ENCODE data around the gene FMOD. TPM values are rescaled to one million over a fixed set of nuclear protein-coding genes. Genes with fewer than 3 reads are reported as not detected.
A peak's percentile ranks its signal among the peaks of the same experiment; 100 is the strongest.
"Not testable (repeated sequence)": the region's sequence is repeated elsewhere in the genome, so short reads cannot be mapped to it uniquely, and the experiment has no call there.

The FMOD gene
- total and polyA plus RNA-seq, 12 donors, result 4.5 to 20.5 (median 10.5) TPM

DNA sequence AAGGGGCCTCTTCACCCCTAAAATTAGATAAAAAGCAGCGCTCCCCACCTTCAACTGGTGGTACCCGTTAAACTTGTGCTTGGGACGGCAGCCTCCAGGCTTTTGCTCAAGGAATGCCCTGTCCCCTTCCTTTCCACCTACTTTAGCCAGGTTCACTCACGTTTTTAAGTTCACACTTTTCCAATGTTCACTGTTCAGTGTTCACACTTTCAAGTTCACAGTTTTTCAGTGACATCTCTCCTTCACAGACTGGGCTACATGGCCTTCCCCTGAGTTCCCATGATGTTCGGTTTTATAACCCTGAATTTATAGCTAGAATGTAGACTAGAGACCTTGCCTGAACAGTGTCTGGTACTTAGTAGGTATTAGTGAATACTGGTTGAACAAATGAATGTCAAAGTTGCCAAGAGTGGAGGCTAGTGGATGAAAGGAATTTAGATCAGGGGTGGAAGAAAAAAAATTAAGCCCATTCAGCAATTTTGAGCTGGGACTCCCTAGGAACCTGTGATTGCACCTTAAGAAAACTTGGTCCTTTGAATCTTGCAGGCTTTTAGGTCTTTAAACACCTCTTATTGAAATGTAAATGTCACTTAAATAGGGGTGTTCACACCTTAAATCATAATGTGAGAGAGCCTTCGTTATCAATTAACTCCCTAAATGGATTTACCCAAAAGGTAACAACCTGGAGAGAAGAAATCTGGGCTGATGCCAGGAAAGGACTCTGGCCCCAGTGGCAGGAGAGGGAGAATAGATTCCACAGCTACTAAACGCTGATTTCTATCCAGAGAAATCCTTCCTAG, 33.3 kb downstream of the FMOD start:
- Histone ChIP-seq H3K36me3 (no peaks in the 10 kb centered on the region), H3K4me1 (peaks cover 10 to 43% (median 30%) of the 10 kb centered on the region in 9 donors), H3K27ac (peak overlapping the region in 3 of 10 donors; percentile 19 to 43 (median 23)), H3K9me3 (no peaks in the 10 kb centered on the region), H3K27me3 (no peaks in the 10 kb centered on the region), H3K4me3 (no peak overlapping the region)
- TF ChIP-seq, protein P1, sequence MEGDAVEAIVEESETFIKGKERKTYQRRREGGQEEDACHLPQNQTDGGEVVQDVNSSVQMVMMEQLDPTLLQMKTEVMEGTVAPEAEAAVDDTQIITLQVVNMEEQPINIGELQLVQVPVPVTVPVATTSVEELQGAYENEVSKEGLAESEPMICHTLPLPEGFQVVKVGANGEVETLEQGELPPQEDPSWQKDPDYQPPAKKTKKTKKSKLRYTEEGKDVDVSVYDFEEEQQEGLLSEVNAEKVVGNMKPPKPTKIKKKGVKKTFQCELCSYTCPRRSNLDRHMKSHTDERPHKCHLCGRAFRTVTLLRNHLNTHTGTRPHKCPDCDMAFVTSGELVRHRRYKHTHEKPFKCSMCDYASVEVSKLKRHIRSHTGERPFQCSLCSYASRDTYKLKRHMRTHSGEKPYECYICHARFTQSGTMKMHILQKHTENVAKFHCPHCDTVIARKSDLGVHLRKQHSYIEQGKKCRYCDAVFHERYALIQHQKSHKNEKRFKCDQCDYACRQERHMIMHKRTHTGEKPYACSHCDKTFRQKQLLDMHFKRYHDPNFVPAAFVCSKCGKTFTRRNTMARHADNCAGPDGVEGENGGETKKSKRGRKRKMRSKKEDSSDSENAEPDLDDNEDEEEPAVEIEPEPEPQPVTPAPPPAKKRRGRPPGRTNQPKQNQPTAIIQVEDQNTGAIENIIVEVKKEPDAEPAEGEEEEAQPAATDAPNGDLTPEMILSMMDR (IDR thresholded peaks at IDR 0.05), result no peak
- DNase-seq (no peak), ATAC-seq (no peak)
- 85% methylated on average over 7 of the region's 7 CpGs for WGBS, 2 donors
- intact Hi-C loops (cut with DNase I), result no loop called here

- no peaks in the 10 kb centered on the region for H3K36me3 ChIP-seq
- TF ChIP-seq, protein P1 (IDR thresholded peaks at IDR 0.05), result no peak
- no peaks in the 10 kb centered on the region for H3K9me3 ChIP-seq
- intact Hi-C loops (cut with DNase I), result no loop called here
- peak overlapping the region in 6 of 10 donors; percentile 1 to 43 (median 32) for H3K27ac ChIP-seq
- WGBS, 2 donors, result 37 to 38% methylated on average over 4 of the region's 4 CpGs
- DNase-seq (no peak), ATAC-seq (peak; percentile 23 to 59 (median 41))
- H3K4me1 ChIP-seq, result peaks cover 5 to 37% (median 20%) of the 10 kb centered on the region in 9 donors
- no peak overlapping the region for H3K4me3 ChIP-seq
- H3K27me3 ChIP-seq, result no peaks in the 10 kb centered on the region
Observed at GRCh38 chr1:203316626-203317093, 34.3 kb downstream of the FMOD start.

DNA sequence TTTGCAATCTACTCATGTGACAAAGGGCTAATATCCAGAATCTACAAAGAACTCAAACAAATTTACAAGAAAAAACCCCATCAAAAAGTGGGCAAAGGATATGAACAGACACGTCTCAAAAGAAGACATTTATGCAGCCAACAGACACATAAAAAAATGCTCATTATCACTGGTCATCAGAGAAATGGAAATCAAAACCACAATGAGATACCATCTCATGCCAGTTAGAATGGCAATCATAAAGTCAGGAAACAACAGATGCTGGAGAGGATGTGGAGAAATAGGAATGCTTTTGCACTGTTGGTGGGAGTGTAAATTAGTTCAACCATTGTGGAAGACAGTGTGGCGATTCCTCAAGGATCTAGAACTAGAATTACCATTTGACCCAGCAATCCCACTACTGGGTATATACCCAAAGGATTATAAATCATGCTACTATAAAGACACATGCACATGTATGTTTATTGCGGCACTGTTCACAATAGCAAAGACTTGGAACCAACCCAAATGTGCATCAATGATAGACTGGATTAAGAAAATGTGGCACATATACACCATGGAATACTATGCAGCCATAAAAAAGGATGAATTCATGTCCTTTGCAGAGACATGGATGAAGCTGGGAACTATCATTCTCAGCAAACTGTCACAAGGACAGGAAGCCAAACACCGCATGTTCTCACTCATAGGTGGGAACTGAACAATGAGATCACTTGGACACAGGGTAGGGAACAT, 36.7 kb downstream of the FMOD start:
- 91 to 92% methylated on average over 3 to 4 of the region's 4 CpGs for WGBS, 2 donors
- H3K27me3 ChIP-seq; intact Hi-C loops (cut with DNase I); DNase-seq; ATAC-seq; H3K9me3 ChIP-seq; H3K4me3 ChIP-seq; H3K27ac ChIP-seq: not testable (repeated sequence)
- Histone ChIP-seq H3K36me3 (peaks cover 0 to 22% (median 4%) of the 10 kb centered on the region in 9 donors), H3K4me1 (peaks cover 4 to 33% (median 20%) of the 10 kb centered on the region in 9 donors)

DNA sequence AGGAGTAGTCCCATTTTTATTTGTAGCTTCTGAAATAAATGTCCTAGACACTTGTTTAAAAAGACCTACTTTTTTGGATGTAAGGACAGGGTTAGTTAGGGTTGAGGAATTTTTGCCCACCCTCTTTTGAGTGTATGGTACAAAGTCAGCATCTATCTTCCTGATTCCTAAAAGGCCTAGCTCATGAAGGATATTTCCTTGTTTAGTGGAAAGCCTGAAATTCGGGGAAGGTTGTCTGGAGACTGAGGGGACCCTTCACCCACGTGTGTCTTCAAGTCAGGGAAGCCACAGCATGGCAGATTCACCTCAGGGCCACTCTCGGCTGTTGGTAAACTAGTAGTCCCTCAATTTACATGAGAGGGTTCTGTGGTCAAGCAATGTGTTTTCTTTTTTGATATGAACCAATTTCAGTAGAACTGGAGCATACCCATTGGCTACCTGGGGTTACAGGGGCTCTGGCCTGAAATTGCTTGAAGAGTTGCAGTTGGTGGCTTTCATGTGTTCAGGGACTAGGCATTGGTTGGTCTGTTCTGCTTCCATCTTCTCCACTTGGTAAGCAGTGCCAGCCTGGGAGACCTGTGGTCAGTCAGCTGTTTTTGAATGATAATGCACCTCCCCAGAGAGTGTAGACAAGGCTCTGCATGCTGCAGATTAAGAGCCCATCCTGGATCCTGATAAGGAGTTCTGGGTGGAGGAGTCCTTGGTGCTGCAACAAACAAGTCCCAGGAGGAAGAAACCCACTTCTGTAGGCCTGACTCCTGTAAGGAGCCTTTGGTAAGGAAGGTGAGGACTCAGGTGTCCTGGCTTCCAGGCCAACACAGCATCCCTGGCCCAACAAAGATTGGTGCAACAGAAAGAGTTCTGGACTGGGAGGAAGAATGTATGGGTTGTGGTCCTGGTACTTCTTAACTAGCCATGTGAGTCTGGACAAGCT, 39.3 kb downstream of the FMOD start:
- ATAC-seq (peak in 2 of 8 donors; percentile 8 to 18), DNase-seq (no peak)
- peaks cover 0 to 46% (median 27%) of the 10 kb centered on the region in 9 donors for H3K36me3 ChIP-seq

More for the DNA sequence above, 39.3 kb downstream of the FMOD start:
- Histone ChIP-seq H3K27ac (peak overlapping the region in 1 of 10 donors; percentile 13), H3K27me3 (no peaks in the 10 kb centered on the region), H3K9me3 (no peaks in the 10 kb centered on the region), H3K4me3 (no peak overlapping the region), H3K4me1 (peaks cover 10 to 47% (median 38%) of the 10 kb centered on the region in 9 donors)
- 84 to 97% methylated on average over 3 of the region's 3 CpGs for WGBS, 2 donors
- intact Hi-C loops (cut with DNase I), result no loop called here
- TF ChIP-seq, protein P1 (IDR thresholded peaks at IDR 0.05), result no peak
